ENCODE data around the gene ELF4. TPM values are rescaled to one million over a fixed set of nuclear protein-coding genes. Genes with fewer than 3 reads are reported as not detected.

The ELF4 gene
- total RNA-seq, 4 donors from 2014 or later, result 4.5 to 9.5 (median 7.5) TPM

GRCh38 chrX:130048686-130049222, 61.5 kb downstream of the ELF4 start:
- WGBS, 2 donors (ENCODE audit: low coverage in 1 of 2), result 83 to 100% methylated on average over 1 to 2 of the region's 4 CpGs
- ATAC-seq, result no peak

DNA sequence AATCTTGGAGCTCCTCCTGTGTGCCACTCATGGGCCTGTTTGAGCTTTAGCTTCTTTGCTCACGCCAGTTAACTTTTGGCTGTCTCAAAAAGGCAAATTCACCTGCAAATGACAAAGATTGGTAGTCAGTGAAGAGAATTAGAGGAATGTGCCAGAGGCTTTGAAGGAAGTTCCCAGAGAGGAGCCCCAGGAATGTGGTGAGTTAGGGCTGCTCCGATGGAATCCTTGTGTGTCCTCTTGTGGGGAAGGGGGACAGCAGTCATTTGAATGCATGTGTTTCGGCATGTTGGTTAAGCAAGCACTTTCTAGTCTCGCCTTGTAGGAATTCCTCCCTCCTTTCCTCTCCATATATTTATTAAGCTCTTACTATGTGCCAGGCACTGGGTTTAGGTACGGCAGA, 62.9 kb downstream of the ELF4 start:
- peaks cover 0 to 96% of the 10 kb centered on the region in 2 donors for H3K36me3 ChIP-seq
- ATAC-seq, result no peak
- TF ChIP-seq EP300 (IDR thresholded peaks at IDR 0.05), result no peak
- TF ChIP-seq POLR2AphosphoS5 (IDR thresholded peaks at IDR 0.05), result no peak
- TF ChIP-seq POLR2A (IDR thresholded peaks at IDR 0.05), result no peak
- TF ChIP-seq, protein P1, sequence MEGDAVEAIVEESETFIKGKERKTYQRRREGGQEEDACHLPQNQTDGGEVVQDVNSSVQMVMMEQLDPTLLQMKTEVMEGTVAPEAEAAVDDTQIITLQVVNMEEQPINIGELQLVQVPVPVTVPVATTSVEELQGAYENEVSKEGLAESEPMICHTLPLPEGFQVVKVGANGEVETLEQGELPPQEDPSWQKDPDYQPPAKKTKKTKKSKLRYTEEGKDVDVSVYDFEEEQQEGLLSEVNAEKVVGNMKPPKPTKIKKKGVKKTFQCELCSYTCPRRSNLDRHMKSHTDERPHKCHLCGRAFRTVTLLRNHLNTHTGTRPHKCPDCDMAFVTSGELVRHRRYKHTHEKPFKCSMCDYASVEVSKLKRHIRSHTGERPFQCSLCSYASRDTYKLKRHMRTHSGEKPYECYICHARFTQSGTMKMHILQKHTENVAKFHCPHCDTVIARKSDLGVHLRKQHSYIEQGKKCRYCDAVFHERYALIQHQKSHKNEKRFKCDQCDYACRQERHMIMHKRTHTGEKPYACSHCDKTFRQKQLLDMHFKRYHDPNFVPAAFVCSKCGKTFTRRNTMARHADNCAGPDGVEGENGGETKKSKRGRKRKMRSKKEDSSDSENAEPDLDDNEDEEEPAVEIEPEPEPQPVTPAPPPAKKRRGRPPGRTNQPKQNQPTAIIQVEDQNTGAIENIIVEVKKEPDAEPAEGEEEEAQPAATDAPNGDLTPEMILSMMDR (IDR thresholded peaks at IDR 0.05), result no peak
- H3K27ac ChIP-seq, result no peak overlapping the region
- H3K9me3 ChIP-seq, result no peaks in the 10 kb centered on the region
- no peak overlapping the region for H3K4me3 ChIP-seq
- H3K27me3 ChIP-seq, result no peaks in the 10 kb centered on the region
- WGBS, 2 donors (ENCODE audit: low coverage in 1 of 2), result 69 to 97% methylated on average over 3 to 4 of the region's 5 CpGs
- no peaks in the 10 kb centered on the region for H3K4me1 ChIP-seq

More at GRCh38 chrX:130048686-130049222, 61.5 kb downstream of the ELF4 start:
- TF ChIP-seq POLR2AphosphoS5 (IDR thresholded peaks at IDR 0.05) (no peak), POLR2A (IDR thresholded peaks at IDR 0.05) (no peak)
- Histone ChIP-seq H3K36me3 (peaks cover 0 to 98% of the 10 kb centered on the region in 2 donors), H3K27me3 (no peaks in the 10 kb centered on the region), H3K4me1 (peaks cover 0 to 4% (median 0%) of the 10 kb centered on the region in 3 donors), H3K9me3 (no peaks in the 10 kb centered on the region), H3K27ac (no peak overlapping the region), H3K4me3 (no peak overlapping the region)

- Histone ChIP-seq H3K9me3 (no peaks in the 10 kb centered on the region), H3K4me1 (no peaks in the 10 kb centered on the region), H3K27ac (no peak overlapping the region), H3K36me3 (peaks cover 0 to 96% of the 10 kb centered on the region in 2 donors), H3K4me3 (no peak overlapping the region), H3K27me3 (no peaks in the 10 kb centered on the region)
- no peak for TF ChIP-seq POLR2A (IDR thresholded peaks at IDR 0.05)
- ATAC-seq, result peak; percentile 65
- 62% methylated on average over 2 of the region's 2 CpGs; no CpG with 5 or more reads in 1 of the 2 donors for WGBS, 2 donors (ENCODE audit: low coverage in 1 of 2)
Measured at GRCh38 chrX:130039847-130040246, 70.5 kb downstream of the ELF4 start.

DNA sequence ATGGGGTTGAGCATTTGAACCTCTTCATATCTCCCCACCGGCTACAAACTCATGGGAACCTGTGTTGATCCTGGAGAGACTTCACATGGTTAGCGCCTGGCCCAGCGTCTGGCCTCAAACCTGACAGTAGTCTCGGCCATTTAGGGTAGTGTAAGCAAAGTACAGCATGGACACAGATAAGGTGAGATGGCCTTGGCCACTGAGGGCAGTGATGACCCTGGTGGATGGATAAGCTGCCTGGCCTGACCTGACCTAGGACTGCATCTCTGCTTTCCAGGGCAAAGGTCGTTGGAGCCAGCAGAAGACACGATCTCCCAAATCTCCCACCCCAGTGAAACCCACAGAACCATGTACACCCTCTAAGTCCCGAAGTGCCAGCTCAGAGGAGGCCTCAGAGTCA, 76.1 kb downstream of the ELF4 start:
- no peaks in the 10 kb centered on the region for H3K27me3 ChIP-seq
- no CpG with 5 or more reads among the region's 7 CpGs for WGBS, 2 donors (ENCODE audit: low coverage in 1 of 2)
- peaks cover 0 to 95% of the 10 kb centered on the region in 2 donors for H3K36me3 ChIP-seq
- TF ChIP-seq POLR2A (IDR thresholded peaks at IDR 0.05) (no peak), EP300 (IDR thresholded peaks at IDR 0.05) (no peak), POLR2AphosphoS5 (IDR thresholded peaks at IDR 0.05) (no peak)
- TF ChIP-seq, protein P1 (IDR thresholded peaks at IDR 0.05), result no peak
- H3K4me3 ChIP-seq, result no peak overlapping the region
- H3K9me3 ChIP-seq, result no peaks in the 10 kb centered on the region
- ATAC-seq, result no peak
- H3K27ac ChIP-seq, result no peak overlapping the region
- H3K4me1 ChIP-seq, result no peaks in the 10 kb centered on the region

DNA sequence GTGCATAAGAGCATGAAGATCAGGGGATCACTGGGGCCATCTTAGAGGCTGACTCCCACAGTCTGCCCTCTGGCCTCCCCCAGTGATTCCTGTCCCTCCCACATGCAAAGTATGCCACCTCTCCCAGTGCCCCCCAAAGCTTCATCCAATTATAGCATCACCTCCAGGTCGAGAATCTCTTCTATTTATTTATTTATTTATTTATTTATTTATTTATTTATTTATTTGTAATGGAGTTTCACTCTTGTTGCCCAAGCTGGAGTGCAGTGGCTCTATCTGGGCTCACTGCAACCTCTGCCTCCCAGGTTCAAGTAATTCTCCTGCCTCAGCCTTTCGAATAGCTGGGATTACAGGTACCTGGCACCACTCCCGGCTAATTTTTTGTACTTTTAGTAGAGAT, 77.7 kb downstream of the ELF4 start:
- no peaks in the 10 kb centered on the region for H3K27me3 ChIP-seq
- peaks cover 0 to 91% of the 10 kb centered on the region in 2 donors for H3K36me3 ChIP-seq
- no peaks in the 10 kb centered on the region for H3K9me3 ChIP-seq
- H3K27ac ChIP-seq, result no peak overlapping the region
- H3K4me3 ChIP-seq, result no peak overlapping the region
- no peaks in the 10 kb centered on the region for H3K4me1 ChIP-seq
- no peak for TF ChIP-seq EP300 (IDR thresholded peaks at IDR 0.05)
- no peak for TF ChIP-seq POLR2A (IDR thresholded peaks at IDR 0.05)
- TF ChIP-seq, protein P1 (IDR thresholded peaks at IDR 0.05), result no peak
- TF ChIP-seq POLR2AphosphoS5 (IDR thresholded peaks at IDR 0.05), result no peak
- 51 to 70% methylated on average over 2 of the region's 3 CpGs for WGBS, 2 donors (ENCODE audit: low coverage in 1 of 2)
- no peak for ATAC-seq

- Histone ChIP-seq H3K4me3 (no peak overlapping the region), H3K4me1 (no peaks in the 10 kb centered on the region), H3K9me3 (no peaks in the 10 kb centered on the region), H3K36me3 (peaks cover 0 to 91% of the 10 kb centered on the region in 2 donors), H3K27ac (no peak overlapping the region), H3K27me3 (no peaks in the 10 kb centered on the region)
- ATAC-seq, result peak; percentile 8
- TF ChIP-seq POLR2A (IDR thresholded peaks at IDR 0.05) (no peak), POLR2AphosphoS5 (IDR thresholded peaks at IDR 0.05) (no peak), EP300 (IDR thresholded peaks at IDR 0.05) (no peak)
- TF ChIP-seq, protein P1 (IDR thresholded peaks at IDR 0.05), result no peak
- no CpG with 5 or more reads among the region's 4 CpGs for WGBS, 2 donors (ENCODE audit: low coverage in 1 of 2)
Measured at GRCh38 chrX:130030826-130031225, 79.5 kb downstream of the ELF4 start.

All from gastroesophageal sphincter (tissue), 4 donors.